Measurements from ENCODE around the gene SNRPB. TPM values are rescaled to one million over a fixed set of nuclear protein-coding genes. Genes with fewer than 3 reads are reported as not detected.

SNRPB gene
- total RNA-seq, 1 experiment from 2014 or later = 393 TPM

- no peaks in the 10 kb centered on the region for H3K36me3 ChIP-seq (ENCODE audit: control insufficient read depth, insufficient read depth, low read length)
- no peak overlapping the region for H3K4me3 ChIP-seq (ENCODE audit: low read depth in 2 of 2, low read length in 2 of 2)
- 0 out of 2 replicates have a peak, but pooled peaks cover 1% of the 10 kb centered on the region for H3K27me3 ChIP-seq (ENCODE audit: control insufficient read depth, insufficient read depth, low read length)
- no TSS peak for BruUV-seq (replicated peaks)
- intact Hi-C loops (cut with micrococcal nuclease; ENCODE audit: unreplicated experiment) = loop anchor here (5.0 kb wide), 1 partner anchor 34 kb away; no protein-coding TSS in a partner anchor
- POLR2A ChIA-PET = no interaction called here
- DNase-seq (ENCODE audit: low read depth, low spot score) (no peak), ATAC-seq (no peak)
- in situ Hi-C loops (cut with HindIII; ENCODE audit: low pct_unique_long_range_greater_than_20kb, low sequenced_read_pairs) = no loop called here
- H3K4me1 ChIP-seq (ENCODE audit: control insufficient read depth, insufficient read depth, low read length) = no peaks in the 10 kb centered on the region
- H3K27ac ChIP-seq (ENCODE audit: low read length) = no peak overlapping the region
- no peaks in the 10 kb centered on the region for H3K9me3 ChIP-seq (ENCODE audit: control insufficient read depth, insufficient read depth, low read depth, low read length)
- CTCF ChIA-PET = no interaction called here
- TF ChIP-seq CTCF (IDR thresholded peaks at IDR 0.05) = no peak
- TF ChIP-seq, protein P1, sequence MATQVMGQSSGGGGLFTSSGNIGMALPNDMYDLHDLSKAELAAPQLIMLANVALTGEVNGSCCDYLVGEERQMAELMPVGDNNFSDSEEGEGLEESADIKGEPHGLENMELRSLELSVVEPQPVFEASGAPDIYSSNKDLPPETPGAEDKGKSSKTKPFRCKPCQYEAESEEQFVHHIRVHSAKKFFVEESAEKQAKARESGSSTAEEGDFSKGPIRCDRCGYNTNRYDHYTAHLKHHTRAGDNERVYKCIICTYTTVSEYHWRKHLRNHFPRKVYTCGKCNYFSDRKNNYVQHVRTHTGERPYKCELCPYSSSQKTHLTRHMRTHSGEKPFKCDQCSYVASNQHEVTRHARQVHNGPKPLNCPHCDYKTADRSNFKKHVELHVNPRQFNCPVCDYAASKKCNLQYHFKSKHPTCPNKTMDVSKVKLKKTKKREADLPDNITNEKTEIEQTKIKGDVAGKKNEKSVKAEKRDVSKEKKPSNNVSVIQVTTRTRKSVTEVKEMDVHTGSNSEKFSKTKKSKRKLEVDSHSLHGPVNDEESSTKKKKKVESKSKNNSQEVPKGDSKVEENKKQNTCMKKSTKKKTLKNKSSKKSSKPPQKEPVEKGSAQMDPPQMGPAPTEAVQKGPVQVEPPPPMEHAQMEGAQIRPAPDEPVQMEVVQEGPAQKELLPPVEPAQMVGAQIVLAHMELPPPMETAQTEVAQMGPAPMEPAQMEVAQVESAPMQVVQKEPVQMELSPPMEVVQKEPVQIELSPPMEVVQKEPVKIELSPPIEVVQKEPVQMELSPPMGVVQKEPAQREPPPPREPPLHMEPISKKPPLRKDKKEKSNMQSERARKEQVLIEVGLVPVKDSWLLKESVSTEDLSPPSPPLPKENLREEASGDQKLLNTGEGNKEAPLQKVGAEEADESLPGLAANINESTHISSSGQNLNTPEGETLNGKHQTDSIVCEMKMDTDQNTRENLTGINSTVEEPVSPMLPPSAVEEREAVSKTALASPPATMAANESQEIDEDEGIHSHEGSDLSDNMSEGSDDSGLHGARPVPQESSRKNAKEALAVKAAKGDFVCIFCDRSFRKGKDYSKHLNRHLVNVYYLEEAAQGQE (IDR thresholded peaks at IDR 0.05; ENCODE audit: insufficient read depth in 1 of 2, low read depth in 2 of 2, low read length in 1 of 2) = no peak
- TF ChIP-seq TCF7L2 (IDR thresholded peaks at IDR 0.05; ENCODE audit: low read depth, low read length) = no peak
- no peak for TF ChIP-seq SIN3A (IDR thresholded peaks at IDR 0.05; ENCODE audit: borderline replicate concordance, insufficient read depth, low read depth, low read length)
- no peak for TF ChIP-seq POLR2AphosphoS5 (IDR thresholded peaks at IDR 0.05; ENCODE audit: low read depth, low read length)
Observed at GRCh38 chr20:2418388-2418787, 52.2 kb downstream of the SNRPB start.

DNA sequence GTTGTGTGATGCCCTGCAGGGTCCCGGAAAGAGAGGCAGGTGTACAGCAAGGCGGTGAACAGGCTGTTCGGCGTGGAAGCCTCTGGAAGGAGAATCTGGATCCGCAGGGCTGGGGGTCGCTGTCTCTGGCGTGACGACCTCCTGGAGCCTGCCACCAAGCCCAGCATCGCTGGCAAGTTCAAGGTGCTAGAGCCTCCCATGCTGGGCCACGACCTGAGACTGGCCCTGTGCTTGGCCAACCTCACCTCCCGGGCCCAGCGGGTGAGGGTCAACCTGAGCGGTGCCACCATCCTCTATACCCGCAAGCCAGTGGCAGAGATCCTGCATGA is 53.4 kb downstream of the SNRPB start:
- Histone ChIP-seq H3K4me1 (ENCODE audit: control insufficient read depth, insufficient read depth, low read length) (no peaks in the 10 kb centered on the region), H3K36me3 (ENCODE audit: control insufficient read depth, insufficient read depth, low read length) (no peaks in the 10 kb centered on the region), H3K9me3 (ENCODE audit: control insufficient read depth, insufficient read depth, low read depth, low read length) (no peaks in the 10 kb centered on the region), H3K27ac (ENCODE audit: low read length) (no peak overlapping the region), H3K27me3 (ENCODE audit: control insufficient read depth, insufficient read depth, low read length) (no peaks in the 10 kb centered on the region), H3K4me3 (ENCODE audit: low read depth in 2 of 2, low read length in 2 of 2) (no peak overlapping the region)
- BruUV-seq (replicated peaks) = no TSS peak
- in situ Hi-C loops (cut with HindIII; ENCODE audit: low pct_unique_long_range_greater_than_20kb, low sequenced_read_pairs) = no loop called here
- intact Hi-C loops (cut with micrococcal nuclease; ENCODE audit: unreplicated experiment) = loop anchor here (5.0 kb wide), 1 partner anchor 35 kb away; no protein-coding TSS in a partner anchor
- CTCF ChIA-PET = no interaction called here
- POLR2A ChIA-PET = no interaction called here
- no peak for ATAC-seq
- DNase-seq (ENCODE audit: low read depth, low spot score) = no peak
- TF ChIP-seq, protein P1 (IDR thresholded peaks at IDR 0.05; ENCODE audit: insufficient read depth in 1 of 2, low read depth in 2 of 2, low read length in 1 of 2) = no peak
- TF ChIP-seq POLR2AphosphoS5 (IDR thresholded peaks at IDR 0.05; ENCODE audit: low read depth, low read length) = no peak
- no peak for TF ChIP-seq TCF7L2 (IDR thresholded peaks at IDR 0.05; ENCODE audit: low read depth, low read length)
- TF ChIP-seq CTCF (IDR thresholded peaks at IDR 0.05) = no peak
- no peak for TF ChIP-seq SIN3A (IDR thresholded peaks at IDR 0.05; ENCODE audit: borderline replicate concordance, insufficient read depth, low read depth, low read length)
